Activated CD4-positive, alpha-beta memory T cell treated with anti-CD3 and anti-CD28 coated beads for 36 hours (primary cell): Measurements from ENCODE around the gene TMEM150A. TPM values are rescaled to one million over a fixed set of nuclear protein-coding genes. Genes with fewer than 3 reads are reported as not detected.
"Not testable (repeated sequence)": the region's sequence is repeated elsewhere in the genome, so short reads cannot be mapped to it uniquely, and the experiment has no call there.

Experiments
- CTCF ChIA-PET: fragments of 350-600 bp; sonication (Branson Sonifier 250); formaldehyde crosslinking; loops from one replicate; lab custom pipeline; 2021; ENCODE audit warnings: antibody characterized with exemption, inconsistent platforms; lab: Charles Lee
- POLR2A ChIA-PET: fragments of 350-600 bp; sonication (Branson Sonifier 250); formaldehyde crosslinking; loops from one replicate; lab custom pipeline; 2021; ENCODE audit warnings: antibody characterized with exemption; lab: Charles Lee
- DNase-seq: peaks from one replicate; pipeline ENCODE4 v3.0.0-alpha.2; 2020
- H3K27ac Mint-ChIP-seq: one replicate; pipeline ENCODE4 v1.8.0; 2021; ENCODE audit warnings: mixed read lengths
- H3K27me3 Mint-ChIP-seq: one replicate; pipeline ENCODE4 v1.8.0; 2021; ENCODE audit warnings: mixed read lengths
- H3K36me3 Mint-ChIP-seq: one replicate; pipeline ENCODE4 v1.8.0; 2021; ENCODE audit warnings: mixed read lengths
- H3K4me1 Mint-ChIP-seq: one replicate; pipeline ENCODE4 v1.8.0; 2021; ENCODE audit warnings: low read depth, mixed read lengths
- H3K4me3 Mint-ChIP-seq: one replicate; pipeline ENCODE4 v1.8.0; 2021; ENCODE audit warnings: mild to moderate bottlenecking, mixed read lengths
- H3K9me3 Mint-ChIP-seq: one replicate; pipeline ENCODE4 v1.8.0; 2021; ENCODE audit warnings: mixed read lengths
- intact Hi-C: fragments of 100-400 bp; cut with micrococcal nuclease; formaldehyde crosslinking; loops from one replicate; pipeline ENCODE4 v1.15.1; 2023
- total RNA-seq, 2 experiments: library from RNA; stranded (reverse); gene quantifications; one replicate each; pipeline ENCODE4 v1.2.3, GENCODE V29; 2021

Gene TMEM150A
- total RNA-seq, 2 experiments from 2014 or later, result 1.2 to 1.6 TPM

- H3K36me3 Mint-ChIP-seq, result peaks cover 20% of the 10 kb centered on the region
- H3K9me3 Mint-ChIP-seq, result no peaks in the 10 kb centered on the region
- POLR2A ChIA-PET, result interaction anchor here (0.6 to 2.9 kb wide), 10 partner anchors 9 to 193 kb away, joined by 3 to 12 read pairs (median 4); partner anchors contain the start of genes MAT2A, RNF181 and TMEM150A
- H3K27me3 Mint-ChIP-seq, result no peaks in the 10 kb centered on the region
- intact Hi-C loops, result loop anchor here (1.0 to 10.0 kb wide), 4 partner anchors 9 to 833 kb away; partner anchors contain the start of genes KDM3A, RNF181 and VAMP5
- peak; percentile 94 for DNase-seq
- peak within 1 kb of the TSS; percentile 91 for H3K27ac Mint-ChIP-seq
- H3K4me3 Mint-ChIP-seq, result peak within 1 kb of the TSS; percentile 95
- CTCF ChIA-PET, result interaction anchor here (1.0 to 1.7 kb wide), 2 partner anchors 10 to 25 kb away, joined by 5 to 9 read pairs; partner anchors contain the start of gene TMEM150A
- H3K4me1 Mint-ChIP-seq, result peaks cover 29% of the 10 kb centered on the region
These were observed 9.4 kb upstream of the TMEM150A start, which contains the start of gene C2orf68 for GRCh38 chr2:85611705-85612587. TSS of gene C2orf68 (minus strand) at chr2:85612066. CDS start at chr2:85611984, 82 bp downstream.

DNA sequence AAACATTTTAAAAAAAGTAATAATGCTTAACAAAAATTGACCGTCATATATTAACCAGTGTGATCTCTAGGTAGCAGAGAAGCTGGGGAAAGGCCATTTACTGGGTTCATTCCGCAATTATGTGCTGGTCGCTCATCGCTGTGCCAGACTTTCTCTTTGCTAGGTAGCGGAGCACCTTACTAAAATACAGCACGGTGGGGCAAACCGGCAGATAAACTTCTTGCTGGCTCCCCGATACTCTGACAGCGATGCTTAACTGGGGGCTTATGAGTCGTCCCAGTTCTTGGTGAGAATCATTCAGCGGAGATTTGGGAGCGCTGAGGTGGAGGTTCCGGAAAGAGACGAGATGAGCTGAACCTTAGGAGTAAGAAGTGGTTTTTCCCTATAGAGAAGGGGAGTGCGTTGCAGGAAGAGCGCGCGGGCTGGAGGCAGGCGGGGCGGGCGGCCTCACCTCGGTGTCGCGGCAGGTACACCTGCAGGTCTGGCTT, 8.8 kb upstream of the TMEM150A start:
- Mint-ChIP-seq H3K36me3 (peaks cover 20% of the 10 kb centered on the region), H3K27ac (peak overlapping the region; percentile 88), H3K4me1 (peaks cover 26% of the 10 kb centered on the region), H3K4me3 (peak overlapping the region; percentile 95), H3K9me3 (no peaks in the 10 kb centered on the region), H3K27me3 (no peaks in the 10 kb centered on the region)
- DNase-seq, result no peak
- intact Hi-C loops, result loop anchor here (10.0 kb wide), 1 partner anchor 834 kb away; the partner anchor contains the start of gene KDM3A
- ChIA-PET POLR2A (interaction anchor here (0.6 to 2.9 kb wide), 10 partner anchors 8 to 192 kb away, joined by 3 to 12 read pairs (median 4); partner anchors contain the start of genes MAT2A, RNF181 and TMEM150A), CTCF (interaction anchor here (0.9 to 1.7 kb wide), 3 partner anchors 9 to 59 kb away, joined by 5 to 9 read pairs (median 6); partner anchors contain the start of gene TMEM150A)

GRCh38 chr2:85607268-85608215, 5.0 kb upstream of the TMEM150A start:
- H3K27ac Mint-ChIP-seq, result no peak overlapping the region
- ChIA-PET CTCF (interaction anchor here (1.8 kb wide), 1 partner anchor 12 kb away, joined by 5 read pairs; the partner anchor contains the start of gene RNF181), POLR2A (interaction anchor here (0.7 kb wide), 1 partner anchor 101 kb away, joined by 3 read pairs; no protein-coding TSS in a partner anchor)
- H3K4me3 Mint-ChIP-seq, result no peak overlapping the region
- peaks cover 16% of the 10 kb centered on the region for H3K36me3 Mint-ChIP-seq
- H3K9me3 Mint-ChIP-seq, result no peaks in the 10 kb centered on the region
- intact Hi-C loops, result no loop called here
- no peak for DNase-seq
- no peaks in the 10 kb centered on the region for H3K27me3 Mint-ChIP-seq
- peaks cover 35% of the 10 kb centered on the region for H3K4me1 Mint-ChIP-seq

- peaks cover 16% of the 10 kb centered on the region for H3K36me3 Mint-ChIP-seq
- H3K9me3 Mint-ChIP-seq, result no peaks in the 10 kb centered on the region
- intact Hi-C loops, result no loop called here
- ChIA-PET POLR2A (interaction anchor here (2.7 kb wide), 1 partner anchor 11 kb away, joined by 14 read pairs; the partner anchor contains the start of gene RNF181), CTCF (interaction anchor here (0.7 to 1.8 kb wide), 2 partner anchors 11 to 31 kb away, joined by 3 to 5 read pairs; partner anchors contain the start of gene RNF181)
- no peaks in the 10 kb centered on the region for H3K27me3 Mint-ChIP-seq
- H3K4me3 Mint-ChIP-seq, result no peak overlapping the region
- peaks cover 41% of the 10 kb centered on the region for H3K4me1 Mint-ChIP-seq
- no peak overlapping the region for H3K27ac Mint-ChIP-seq
- no peak for DNase-seq
These were observed 3.6 kb upstream of the TMEM150A start for GRCh38 chr2:85606116-85606455.

DNA sequence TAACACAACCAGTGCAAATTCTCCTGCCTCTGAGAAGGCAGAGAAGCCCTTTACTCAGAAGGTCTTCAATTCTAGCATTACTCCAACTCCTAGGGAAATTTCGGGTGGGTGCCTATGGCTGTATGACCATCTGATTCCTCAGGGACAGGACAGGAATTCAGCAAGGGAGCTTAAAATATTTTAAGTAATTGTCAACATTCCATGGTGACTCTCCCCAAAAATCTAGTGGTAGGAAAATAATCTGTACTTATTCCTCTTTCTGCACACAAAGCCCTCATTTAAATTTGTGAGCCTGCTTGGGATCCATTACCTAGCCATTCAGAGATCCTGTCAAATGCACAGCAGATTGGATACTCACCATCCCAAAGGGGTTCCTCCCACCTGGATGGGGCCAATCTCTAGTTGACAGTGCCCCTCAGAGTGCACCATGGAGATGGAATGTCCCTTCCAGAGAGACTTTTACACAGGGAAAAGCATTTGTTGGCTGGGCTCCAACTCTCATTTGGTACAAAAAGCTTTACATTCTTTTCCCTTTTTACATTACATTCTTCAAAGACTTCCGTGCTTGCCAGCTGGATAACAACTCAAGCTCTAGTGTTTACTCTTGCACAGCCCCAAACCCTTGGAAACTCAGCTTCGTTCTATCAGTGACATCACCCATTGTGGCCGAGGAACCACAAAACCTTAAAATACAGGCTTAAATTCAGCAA, 3.1 kb upstream of the TMEM150A start:
- H3K27ac Mint-ChIP-seq, result no peak overlapping the region
- H3K36me3 Mint-ChIP-seq, result peaks cover 16% of the 10 kb centered on the region
- no peaks in the 10 kb centered on the region for H3K9me3 Mint-ChIP-seq
- POLR2A ChIA-PET, result interaction anchor here (0.9 to 2.7 kb wide), 3 partner anchors 10 to 29 kb away, joined by 3 to 14 read pairs (median 4); partner anchors contain the start of gene RNF181
- no peak overlapping the region for H3K4me3 Mint-ChIP-seq
- DNase-seq, result no peak
- CTCF ChIA-PET, result interaction anchor here (0.6 to 1.8 kb wide), 4 partner anchors 11 to 54 kb away, joined by 3 to 9 read pairs (median 4); partner anchors contain the start of gene RNF181
- intact Hi-C loops, result no loop called here
- peaks cover 41% of the 10 kb centered on the region for H3K4me1 Mint-ChIP-seq
- H3K27me3 Mint-ChIP-seq, result no peaks in the 10 kb centered on the region

GRCh38 chr2:85604568-85605339, 2.3 kb upstream of the TMEM150A start:
- Mint-ChIP-seq H3K36me3 (peaks cover 12% of the 10 kb centered on the region), H3K9me3 (no peaks in the 10 kb centered on the region), H3K4me1 (peaks cover 35% of the 10 kb centered on the region), H3K4me3 (no peak overlapping the region), H3K27me3 (no peaks in the 10 kb centered on the region), H3K27ac (no peak overlapping the region)
- intact Hi-C loops, result no loop called here
- DNase-seq, result no peak
- ChIA-PET POLR2A (interaction anchor here (0.9 to 2.7 kb wide), 4 partner anchors 10 to 30 kb away, joined by 3 to 14 read pairs (median 4); partner anchors contain the start of genes RNF181 and USP39), CTCF (interaction anchor here (0.6 to 1.2 kb wide), 2 partner anchors 33 to 53 kb away, joined by 3 to 9 read pairs; no protein-coding TSS in a partner anchor)

DNA sequence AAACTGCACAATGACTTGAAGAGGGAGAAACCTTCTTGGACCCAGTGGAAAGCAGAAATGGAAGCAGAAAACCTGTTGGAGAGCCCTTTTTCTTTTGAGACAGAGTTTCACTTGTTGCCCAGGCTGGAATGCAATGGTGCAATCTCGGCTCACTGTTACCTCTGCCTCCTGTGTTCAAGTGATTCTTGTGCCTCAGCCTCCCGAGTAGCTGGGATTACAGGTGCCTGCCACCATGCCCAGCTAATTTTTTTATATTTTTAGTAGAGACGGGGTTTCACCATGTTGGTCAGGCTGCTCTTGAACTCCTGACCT, 1.6 kb upstream of the TMEM150A start:
- peaks cover 10% of the 10 kb centered on the region for H3K36me3 Mint-ChIP-seq
- intact Hi-C loops, H3K4me3 Mint-ChIP-seq, H3K9me3 Mint-ChIP-seq, DNase-seq, H3K27ac Mint-ChIP-seq, H3K27me3 Mint-ChIP-seq: not testable (repeated sequence)
- ChIA-PET POLR2A (interaction anchor here (1.0 to 2.7 kb wide), 4 partner anchors 8 to 13 kb away, joined by 4 to 14 read pairs (median 5); partner anchors contain the start of genes C2orf68, RNF181 and USP39), CTCF (interaction anchor here (1.2 kb wide), 1 partner anchor 33 kb away, joined by 9 read pairs; no protein-coding TSS in a partner anchor)
- H3K4me1 Mint-ChIP-seq, result peaks cover 33% of the 10 kb centered on the region

GRCh38 chr2:85601771-85602475, 575 bp downstream of the TMEM150A start:
- H3K27ac Mint-ChIP-seq, result peak overlapping the region; percentile 59
- H3K27me3 Mint-ChIP-seq, result no peaks in the 10 kb centered on the region
- peak overlapping the region; percentile 69 for H3K4me3 Mint-ChIP-seq
- peaks cover 30% of the 10 kb centered on the region for H3K4me1 Mint-ChIP-seq
- peaks cover 2% of the 10 kb centered on the region for H3K36me3 Mint-ChIP-seq
- CTCF ChIA-PET, result interaction anchor here (1.6 kb wide), 1 partner anchor 10 kb away, joined by 5 read pairs; the partner anchor contains the start of gene C2orf68
- intact Hi-C loops, result loop anchor here (2.0 kb wide), 2 partner anchors 15 to 17 kb away; partner anchors contain the start of genes USP39 and VAMP5
- H3K9me3 Mint-ChIP-seq, result no peaks in the 10 kb centered on the region
- DNase-seq, result no peak
- POLR2A ChIA-PET, result interaction anchor here (1.8 kb wide), 1 partner anchor 56 kb away, joined by 4 read pairs; no protein-coding TSS in a partner anchor
